DMS79 treated with DMSO at 0.1 percent for 48 hours (cell line): ENCODE measurements around the gene IL36B.

Experiments
- DNase-seq: peaks from one replicate; lab custom pipeline; 2025; lab: John Stamatoyannopoulos, UW

IL36B gene

DNA sequence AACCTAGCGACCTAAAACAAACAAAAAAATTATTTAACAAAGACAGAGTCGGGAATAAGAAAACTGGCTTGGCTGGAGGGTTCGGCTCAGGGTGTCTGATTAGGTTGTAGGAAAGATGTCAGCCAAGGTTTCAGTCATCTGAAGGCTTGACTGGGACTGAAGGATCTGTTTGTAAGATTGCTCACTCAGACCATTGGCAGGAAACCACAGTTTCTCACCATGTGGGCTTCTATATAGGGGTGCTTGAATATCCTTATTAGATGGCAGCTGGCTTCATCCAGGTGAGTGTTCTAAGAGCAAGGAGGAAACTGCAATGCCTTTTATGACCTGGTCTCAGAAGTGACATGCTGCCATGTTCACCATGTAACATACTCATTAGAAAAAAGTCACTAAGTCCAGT, 999 bp upstream of the IL36B start:
- DNase-seq = no peak

DNA sequence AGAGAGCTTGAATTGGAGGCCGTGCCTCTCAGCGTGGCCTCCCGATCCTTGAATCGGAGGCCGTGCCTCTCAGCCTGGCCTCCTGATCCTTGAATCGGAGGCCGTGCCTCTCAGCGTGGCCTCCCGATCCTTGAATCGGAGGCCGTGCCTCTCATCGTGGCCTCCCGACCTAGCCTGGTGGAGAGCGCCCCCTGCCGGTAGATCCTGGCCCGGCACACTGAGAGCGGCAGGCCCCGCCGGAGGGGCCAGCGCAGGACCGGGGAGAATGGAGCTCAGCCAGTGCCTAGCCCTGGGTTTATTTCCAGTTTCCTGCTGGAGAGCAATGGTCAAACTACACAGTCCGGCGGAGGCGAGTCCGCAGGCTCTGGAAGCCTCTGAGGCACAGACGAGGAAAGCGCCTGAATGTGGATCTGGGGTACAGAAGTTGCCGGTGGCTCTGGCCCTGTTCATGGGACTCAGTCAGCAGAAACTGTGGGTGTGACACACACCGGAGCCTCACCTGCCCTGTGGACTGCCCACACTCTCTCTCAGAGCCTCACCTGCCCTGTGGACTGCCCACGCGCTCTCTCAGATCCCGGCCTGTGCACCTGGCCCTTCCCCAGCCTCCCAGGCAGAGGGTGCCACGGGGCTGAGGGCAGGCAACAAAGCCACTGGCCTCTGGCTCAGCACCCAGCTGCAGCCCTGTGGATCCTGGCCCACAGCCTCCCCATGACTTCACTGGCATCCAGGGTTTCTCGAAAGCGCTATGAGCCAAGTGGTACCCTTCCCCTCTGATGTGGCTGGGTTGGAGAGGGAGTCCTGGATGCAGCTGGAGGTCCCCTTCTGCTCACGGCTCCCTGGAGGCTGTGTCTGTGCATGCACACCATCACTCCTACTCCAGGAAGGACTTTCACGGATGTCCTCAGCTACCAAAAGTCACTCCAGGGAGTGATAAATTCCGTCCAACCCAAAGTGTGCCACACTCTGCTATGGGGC, 1.5 kb downstream of the IL36B start:
- DNase-seq = no peak

DNA sequence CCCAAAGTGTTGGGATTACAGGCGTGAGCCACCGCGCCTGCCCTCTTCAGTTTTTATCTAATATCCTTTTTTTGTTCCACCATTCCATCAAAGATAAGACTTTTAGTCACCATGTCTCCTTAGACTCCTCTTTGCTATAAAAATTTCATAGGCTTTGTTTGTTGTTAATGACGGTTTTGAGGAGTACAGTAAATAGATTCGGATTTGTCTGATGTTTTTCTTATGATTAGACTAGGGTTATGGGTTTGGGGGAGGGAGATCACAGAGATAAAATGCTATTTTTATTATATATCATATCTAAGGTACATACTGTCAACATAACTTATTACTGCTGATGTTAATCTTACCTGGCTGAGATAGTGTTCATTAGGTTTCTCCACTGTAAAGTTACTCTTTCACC, 6.2 kb downstream of the IL36B start:
- no peak for DNase-seq

DNA sequence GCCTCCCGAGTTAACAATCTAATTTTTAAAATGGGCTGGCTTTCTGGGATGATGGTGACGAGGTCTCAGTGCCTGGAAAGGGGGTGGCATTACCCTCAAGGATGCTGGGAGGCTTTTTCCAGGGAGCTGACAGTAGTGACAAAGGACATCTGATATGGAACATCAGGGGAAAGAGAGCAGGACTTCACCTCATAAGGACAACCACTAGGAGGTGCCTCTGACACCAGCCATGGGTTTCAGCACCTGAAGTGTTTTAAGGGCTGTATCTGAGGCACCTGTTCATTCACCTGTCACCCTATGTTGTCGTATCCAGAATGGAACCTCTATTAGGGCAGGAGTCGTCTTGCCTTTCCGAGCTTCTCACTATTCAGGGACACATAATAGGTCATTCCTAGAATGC, 10.8 kb downstream of the IL36B start:
- no peak for DNase-seq

DNA sequence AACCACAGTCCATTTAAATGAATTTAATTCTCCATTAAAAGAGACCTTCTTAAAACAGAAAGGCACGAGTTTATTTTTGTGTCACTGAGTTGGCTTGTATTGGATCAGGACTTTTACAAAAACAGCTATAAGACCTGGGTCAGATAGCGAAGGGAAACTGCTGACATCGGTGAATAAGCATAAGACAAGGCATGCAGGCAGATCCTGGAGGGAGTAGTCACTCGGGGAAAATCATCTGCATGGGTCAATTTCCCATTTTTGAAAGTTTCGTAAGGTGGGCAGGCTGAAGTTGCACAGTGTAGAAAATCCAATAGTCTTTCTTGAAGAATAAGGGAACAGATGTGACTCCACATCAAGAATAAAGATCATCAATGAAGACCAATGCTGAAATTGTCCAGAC, 12.9 kb downstream of the IL36B start:
- DNase-seq = no peak

DNA sequence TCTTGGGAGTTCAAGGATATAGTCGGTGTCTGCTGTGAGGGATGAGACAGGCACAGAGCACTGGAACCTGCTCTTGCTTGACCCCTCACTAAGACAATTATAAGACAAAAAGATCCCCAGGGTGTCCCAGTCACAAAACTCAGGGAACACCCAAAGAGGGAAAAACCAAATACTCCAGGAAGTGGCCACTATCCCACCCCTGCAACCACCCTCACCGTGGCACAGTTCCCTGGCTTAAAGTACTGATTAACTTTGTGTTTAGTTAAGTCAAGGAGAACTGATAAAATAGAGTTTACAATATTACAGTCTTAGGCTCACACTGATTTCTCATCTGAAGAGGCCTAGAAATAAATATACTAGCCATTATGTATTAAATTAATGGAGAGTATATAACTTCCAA, 13.5 kb downstream of the IL36B start:
- DNase-seq = no peak

DNA sequence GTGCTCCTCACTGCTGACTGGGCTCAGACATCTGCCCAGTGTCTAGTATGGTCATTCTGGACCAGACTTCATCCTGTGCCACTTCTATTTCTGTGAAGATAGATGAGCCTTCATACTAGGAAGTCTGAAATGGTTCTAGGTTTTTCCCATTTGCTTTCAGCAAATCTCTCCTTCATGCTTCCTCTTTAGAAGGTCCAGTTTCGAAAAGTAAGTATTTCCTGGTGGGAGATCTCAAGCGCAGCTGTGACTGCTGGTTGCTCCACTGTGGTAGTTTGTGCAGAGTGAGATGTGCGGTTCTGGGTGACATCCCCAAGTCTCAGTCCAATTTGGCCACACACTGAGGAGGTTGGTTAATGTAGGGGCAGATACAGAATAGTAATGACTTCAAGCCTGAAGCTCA, 14.4 kb downstream of the IL36B start:
- DNase-seq = no peak

DNA sequence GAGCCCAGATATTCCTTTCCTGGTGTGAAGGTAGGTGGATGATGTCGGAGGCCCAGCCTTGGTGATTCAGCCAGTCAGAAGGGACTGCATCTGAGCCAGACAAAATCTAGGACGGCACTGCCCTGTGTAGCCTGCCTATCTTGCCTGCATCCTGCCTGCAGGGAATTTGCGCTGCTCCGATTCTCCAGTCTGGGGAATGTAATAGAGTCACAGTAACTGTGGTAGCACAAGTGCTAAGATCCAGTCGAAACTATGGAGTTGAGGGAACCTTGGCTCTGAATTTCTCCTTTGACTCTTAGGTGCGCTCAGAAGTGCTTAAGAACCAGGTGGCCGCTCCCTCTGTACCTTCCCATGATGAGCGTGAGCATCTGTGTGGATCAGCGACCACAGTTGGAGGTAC, 15.9 kb downstream of the IL36B start:
- no peak for DNase-seq

DNA sequence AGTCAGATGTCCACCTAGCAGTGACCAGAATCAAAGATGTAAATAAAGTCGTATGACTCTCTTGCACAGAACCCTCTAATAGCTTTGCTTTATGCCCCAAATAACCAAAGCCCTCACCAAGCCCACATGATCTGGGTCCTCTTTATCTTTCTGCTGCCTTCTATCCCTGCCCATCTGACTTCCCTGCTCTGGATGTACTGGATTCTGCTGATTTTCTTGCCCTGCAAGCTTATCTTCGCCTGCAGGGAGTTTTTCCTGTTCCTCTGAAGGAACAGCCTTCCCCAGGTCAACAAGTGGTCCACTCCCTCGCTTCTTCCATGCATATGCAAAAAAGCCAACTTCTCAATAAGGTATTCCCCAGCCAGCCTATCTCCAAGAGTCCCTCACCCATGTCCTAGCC, 18.7 kb downstream of the IL36B start:
- DNase-seq = no peak

DNA sequence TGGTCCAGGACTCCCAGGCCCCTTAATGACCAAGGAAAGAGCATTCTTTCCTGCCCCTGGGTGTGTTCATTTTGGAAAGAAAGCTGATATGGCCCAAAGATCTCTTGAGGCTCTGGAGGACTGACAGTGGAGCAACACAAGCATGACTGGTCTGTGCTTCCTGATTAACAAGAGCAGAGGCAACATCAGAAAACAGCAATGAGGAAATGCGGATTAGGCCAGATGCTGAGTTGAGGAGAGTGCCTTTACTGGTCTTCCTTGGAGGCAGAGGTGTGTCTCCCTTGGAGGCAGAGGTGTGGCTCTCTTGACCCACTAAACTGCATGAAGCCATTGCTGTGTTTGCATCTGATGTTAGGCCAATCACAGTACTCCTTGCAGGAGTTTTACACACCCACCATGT, 19.9 kb downstream of the IL36B start:
- DNase-seq = no peak

DNA sequence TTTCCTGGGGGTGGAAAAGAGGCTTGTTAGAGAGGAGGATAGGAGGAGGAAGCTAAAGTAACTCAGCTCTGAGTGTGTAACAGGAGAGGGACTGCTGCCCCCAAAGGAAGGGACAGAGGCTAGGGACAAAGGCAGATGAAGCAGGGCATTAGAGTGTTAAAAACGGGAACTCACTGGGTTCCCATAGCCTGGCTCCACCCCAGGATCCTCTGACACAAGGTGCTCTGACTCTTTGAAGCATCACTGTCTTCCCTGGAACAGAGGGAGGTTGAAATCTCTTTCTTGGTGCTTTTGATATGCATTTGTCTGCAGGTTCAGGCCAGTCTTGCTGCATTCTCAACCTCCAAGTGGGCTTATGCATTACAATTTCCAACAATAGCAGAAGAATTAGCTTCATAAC, 24.6 kb downstream of the IL36B start:
- no peak for DNase-seq

DNA sequence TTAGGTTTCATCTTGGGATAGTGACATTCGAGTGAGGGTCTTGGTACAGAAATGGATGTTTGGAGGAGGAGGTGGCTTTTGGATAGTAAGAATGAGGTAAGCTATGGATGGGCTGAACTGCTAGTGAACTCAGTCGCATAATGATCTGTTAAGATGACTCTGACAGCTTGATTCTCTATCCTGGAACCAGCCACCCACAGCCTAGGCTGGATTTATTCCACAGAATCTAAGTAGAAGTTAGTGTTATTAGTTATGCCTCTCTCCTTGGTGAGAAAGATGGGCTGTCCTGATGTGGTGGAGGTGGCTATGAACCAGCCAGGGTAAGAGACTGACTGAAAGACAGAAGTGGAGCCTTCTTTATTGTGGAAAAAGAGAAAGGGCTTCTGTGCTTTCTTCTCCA, 25.0 kb downstream of the IL36B start:
- DNase-seq = no peak

DNA sequence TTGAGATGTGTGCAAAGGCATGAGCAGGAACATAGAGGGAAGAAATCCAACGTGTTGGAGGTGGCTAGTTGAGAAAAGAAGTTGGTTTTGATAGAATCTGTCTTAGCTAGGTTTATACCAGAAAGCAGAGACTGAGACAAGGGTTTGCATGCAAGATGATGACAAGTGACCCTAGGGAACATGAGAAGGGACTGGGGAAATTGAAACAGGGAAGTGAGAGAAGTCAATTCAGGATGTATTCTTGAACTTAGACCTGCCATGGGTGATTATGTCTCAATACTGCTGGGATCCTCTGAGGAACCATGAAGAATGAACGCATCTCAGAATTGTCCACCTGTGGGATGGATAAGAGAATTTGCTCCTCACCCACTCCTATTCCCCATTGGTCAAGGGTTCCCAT, 26.9 kb downstream of the IL36B start:
- no peak for DNase-seq

DNA sequence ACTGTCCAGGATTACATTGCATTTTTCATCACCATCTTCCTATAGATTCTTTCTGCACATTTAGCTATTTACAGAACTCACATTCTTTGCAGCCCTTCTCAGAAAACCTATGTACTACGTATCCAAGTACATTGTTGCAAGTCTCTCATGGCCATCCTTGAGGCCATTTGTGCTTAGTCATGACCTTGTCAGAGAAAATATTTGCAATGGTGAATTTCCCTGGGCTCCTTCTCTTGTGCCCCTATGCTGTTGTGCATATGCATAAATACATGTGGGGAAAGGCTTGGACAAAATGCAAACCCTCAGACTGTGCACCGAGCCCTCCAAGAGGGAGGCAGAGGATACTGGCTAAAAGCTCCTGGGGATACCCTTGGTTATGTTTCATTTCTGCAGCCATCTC, 27.9 kb downstream of the IL36B start:
- DNase-seq = no peak

DNA sequence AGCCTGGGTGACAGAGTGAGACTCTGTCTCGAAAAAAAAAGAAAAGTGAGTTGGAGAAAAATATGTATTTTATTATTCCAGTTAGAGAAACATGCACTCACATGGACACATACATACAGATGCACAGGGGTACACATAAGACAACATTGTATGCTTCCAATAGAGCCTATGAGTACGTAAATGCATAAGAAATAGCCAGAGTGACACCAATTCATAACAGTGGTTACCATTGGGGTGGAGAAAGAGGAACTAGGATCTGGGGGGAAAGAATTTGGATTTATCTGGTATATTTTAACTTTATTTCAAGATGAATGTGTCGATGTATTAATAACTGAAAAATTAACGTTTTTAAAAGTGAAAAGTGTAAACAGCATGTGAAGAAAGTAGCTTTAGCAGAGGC, 31.4 kb downstream of the IL36B start:
- DNase-seq = no peak

DNA sequence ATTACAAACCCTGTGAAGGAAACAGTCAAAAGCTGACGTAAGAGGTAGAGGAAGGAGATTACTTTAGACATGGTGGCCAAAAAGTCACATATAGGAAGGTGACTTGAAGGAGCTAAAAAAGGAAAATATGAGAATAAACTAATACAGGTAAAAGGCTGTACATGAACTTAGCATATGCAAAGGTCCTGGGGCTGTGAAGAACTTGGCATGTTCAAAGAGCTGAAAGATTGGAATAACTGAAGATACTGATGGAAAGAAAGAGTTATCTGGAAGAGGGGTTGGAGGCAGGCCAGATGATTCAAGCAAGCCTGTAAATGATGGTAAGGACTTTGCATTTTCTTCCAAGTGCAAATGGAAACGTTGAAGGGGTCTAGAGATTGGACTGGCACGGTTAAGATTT, 34.2 kb downstream of the IL36B start:
- no peak for DNase-seq

DNA sequence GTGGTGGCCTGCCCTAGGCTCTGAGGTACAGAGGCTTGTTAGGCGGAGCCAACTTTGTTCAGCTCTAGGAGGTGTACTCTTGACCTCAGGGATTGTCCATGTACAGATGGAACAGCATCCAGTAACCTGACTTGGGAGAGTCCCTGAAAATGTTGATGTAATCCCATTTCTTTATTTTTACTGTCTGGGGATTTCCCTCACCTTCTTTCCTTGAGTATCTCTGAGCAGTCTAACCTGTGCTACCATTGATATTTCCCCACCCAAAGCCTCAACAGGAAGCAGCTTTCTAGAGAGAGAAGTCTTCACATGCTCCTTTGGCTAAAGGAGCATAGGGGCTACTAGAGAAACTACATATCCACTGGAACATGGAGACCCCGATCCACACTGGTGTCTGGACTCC, 37.0 kb downstream of the IL36B start:
- no peak for DNase-seq

DNA sequence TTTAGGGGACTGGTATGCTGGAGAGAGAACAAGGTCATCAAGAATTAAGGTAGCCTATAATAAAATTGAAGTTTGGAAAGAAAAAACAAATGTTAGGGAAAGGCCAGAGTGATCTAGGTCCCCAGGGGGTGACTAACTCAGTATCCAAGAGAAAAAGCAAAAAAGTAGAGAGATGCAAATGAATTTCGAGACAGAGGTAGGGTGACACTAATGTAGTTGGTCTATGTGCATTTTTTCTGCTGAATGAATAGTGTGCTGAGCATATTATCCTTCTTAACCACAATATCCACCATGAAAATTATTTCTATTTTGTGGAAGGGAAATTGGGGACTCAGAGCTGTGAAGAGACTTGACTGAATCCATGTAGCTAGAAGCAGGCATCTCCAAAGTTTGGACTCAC, 37.6 kb downstream of the IL36B start:
- no peak for DNase-seq

DNA sequence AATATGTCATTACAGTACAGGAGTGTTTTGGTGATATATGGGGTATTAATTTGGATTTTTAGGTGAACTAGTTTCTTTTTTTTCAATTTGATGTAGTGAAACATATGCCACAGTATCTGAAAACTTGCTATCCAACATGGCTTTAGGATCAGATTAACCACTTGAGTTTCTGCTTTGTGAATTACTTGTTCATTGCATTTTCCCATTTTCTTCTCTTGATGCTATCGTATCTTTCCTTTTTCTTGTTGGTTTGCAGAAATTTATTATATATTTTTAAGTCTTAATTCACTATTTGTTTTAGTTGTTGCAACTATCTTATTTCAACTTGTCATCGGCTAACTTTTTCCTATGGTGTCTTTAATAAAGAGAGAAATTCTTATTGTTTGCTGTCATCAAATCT, 38.6 kb downstream of the IL36B start:
- DNase-seq = no peak

DNA sequence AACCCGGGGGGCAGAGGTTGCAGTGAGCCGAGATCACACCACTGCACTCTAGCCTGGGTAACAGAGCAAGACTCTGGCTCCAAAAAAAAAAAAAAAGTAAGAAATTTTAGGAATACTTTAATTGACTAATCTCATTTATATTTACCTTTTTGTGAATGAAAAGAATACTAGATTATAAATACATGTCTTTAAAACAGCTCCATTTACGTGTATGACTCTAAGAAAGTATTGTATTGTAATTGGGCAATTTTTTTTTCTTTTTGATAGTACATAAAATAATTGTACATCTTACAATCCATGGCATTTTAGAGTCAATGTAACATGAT, 39.4 kb downstream of the IL36B start:
- no peak for DNase-seq

DNA sequence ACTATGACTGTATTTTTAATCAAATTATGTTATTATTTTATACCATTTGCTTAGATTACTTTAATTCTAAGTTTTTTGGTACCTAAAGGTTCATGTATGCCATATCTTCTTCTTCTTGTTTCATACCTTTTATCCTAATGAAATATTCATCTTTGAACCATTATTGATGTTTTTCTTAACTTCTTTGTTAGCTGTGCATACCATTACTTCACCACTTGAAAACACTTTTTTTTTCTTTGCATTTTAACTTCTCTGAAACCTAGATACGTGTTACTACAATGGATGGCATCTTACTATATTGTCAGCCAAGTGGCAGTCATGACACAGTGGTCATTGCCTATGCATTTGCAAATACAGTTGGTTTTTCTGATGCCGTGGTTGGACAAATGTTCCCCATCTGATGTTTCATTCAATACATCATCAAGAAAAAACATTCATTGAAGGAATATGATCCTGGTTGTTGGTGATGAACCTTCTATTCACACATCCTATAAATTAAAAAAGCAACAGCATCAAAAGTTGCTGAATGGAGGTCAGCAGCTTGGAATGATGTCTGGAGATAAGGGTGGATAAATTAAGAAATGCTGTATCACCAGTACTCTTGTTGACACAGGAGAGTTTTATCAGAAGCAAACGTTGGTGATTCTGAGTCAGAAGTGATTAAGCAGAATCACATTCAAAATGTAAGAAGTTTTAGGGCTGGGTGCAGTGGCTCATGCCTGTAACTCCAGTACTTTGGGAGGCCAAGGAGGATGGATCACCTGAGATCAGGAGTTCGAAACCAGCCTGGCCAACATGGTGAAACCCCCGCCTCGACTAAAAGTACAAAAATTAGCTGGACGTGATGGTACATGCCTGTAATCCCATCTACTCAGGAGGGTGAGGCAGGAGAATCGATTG, 40.0 kb downstream of the IL36B start:
- no peak for DNase-seq

DNA sequence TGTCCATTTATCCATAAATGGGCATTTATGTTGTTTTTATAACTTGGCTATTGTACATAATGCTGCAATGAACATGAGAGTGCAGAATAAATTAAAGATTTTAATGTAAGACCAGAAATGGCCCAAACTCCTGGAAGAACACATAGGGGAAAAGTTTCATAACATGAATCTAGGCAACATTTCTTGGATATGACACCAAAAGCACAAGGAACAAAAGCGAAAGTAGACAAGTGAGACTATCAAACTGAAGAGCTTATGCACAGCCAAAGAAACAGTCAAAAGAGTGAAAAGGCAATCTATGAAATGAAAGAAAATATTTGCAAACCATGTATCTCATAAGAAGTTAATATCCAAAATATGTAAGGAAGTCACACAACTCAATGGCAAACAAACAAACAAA, 41.6 kb downstream of the IL36B start:
- DNase-seq = no peak

DNA sequence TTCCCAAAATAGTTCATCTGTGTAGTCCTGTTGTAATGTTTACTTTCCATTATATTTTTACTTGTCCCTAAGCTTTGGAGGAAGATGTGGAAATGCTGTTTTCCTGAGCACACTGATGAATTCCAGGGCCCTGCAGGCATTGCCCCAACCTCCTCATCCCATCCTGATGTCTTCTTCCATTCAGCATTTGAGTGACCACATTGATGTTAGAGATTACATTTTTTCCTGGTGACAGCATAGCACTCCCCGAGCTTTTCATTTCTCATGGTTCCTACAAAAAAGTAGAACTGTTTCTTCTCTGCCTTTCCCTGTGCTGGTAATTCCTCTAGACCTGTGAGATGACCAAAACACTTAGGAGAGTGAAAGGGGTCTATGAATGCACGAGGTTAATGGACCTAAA, 42.6 kb downstream of the IL36B start:
- no peak for DNase-seq
